ENCODE measurements around the gene AK9.
"Not testable (repeated sequence)": the region's sequence is repeated elsewhere in the genome, so short reads cannot be mapped to it uniquely, and the experiment has no call there.

The AK9 gene

DNA sequence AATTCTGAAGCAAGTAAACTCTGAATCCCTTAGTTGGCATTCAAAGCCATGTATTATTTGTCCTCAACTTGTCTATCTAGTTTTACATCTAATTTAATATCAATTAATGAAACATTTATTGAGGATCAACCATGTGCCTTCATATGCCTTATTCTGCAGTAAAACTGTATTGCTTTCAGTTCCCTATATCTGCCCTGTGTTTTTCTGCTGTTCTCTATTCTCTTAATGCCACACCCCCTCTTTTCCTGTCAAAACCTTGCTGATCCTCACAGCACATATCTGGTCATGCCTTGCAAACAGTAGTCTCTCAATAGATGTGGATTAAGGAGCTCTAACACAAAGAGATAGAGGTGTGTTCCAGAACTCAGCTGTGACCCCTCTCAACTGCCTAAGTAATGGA, 2.1 kb upstream of the AK9 start:
- H3K36me3 ChIP-seq, result no peaks in the 10 kb centered on the region
- DNase-seq, result no peak
- no peaks in the 10 kb centered on the region for H3K9me3 ChIP-seq
- no peak overlapping the region for H3K4me3 ChIP-seq (ENCODE audit: low read depth, low read length)
- H3K4me1 ChIP-seq, result no peaks in the 10 kb centered on the region
- H3K27me3 ChIP-seq, result no peaks in the 10 kb centered on the region
- TF ChIP-seq, protein P1, sequence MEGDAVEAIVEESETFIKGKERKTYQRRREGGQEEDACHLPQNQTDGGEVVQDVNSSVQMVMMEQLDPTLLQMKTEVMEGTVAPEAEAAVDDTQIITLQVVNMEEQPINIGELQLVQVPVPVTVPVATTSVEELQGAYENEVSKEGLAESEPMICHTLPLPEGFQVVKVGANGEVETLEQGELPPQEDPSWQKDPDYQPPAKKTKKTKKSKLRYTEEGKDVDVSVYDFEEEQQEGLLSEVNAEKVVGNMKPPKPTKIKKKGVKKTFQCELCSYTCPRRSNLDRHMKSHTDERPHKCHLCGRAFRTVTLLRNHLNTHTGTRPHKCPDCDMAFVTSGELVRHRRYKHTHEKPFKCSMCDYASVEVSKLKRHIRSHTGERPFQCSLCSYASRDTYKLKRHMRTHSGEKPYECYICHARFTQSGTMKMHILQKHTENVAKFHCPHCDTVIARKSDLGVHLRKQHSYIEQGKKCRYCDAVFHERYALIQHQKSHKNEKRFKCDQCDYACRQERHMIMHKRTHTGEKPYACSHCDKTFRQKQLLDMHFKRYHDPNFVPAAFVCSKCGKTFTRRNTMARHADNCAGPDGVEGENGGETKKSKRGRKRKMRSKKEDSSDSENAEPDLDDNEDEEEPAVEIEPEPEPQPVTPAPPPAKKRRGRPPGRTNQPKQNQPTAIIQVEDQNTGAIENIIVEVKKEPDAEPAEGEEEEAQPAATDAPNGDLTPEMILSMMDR (IDR thresholded peaks at IDR 0.05; ENCODE audit: low read depth, low read length), result no peak

DNA sequence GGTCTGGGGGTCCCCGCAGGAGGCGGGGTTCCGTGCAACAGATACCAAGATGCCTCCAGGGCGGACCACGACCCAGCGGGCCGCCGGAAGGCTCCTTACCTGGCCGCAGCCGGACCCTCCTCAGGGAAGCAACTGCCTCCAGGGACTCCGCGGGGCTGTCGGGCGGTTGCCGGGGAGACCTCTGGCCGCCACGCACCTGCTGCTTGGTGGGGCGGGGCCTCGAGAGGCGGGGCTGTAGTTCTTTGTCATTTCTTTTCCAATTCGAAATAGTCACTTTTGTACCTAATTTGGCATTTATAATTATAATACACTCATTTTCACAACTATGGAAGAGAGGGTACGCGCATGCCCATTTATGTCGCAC, 647 bp downstream of the AK9 start:
- H3K36me3 ChIP-seq, result no peaks in the 10 kb centered on the region
- H3K27me3 ChIP-seq, result no peaks in the 10 kb centered on the region
- H3K4me3 ChIP-seq (ENCODE audit: low read depth, low read length), result peak overlapping the region; percentile 99
- peak; percentile 69 for DNase-seq
- no peaks in the 10 kb centered on the region for H3K4me1 ChIP-seq
- no peaks in the 10 kb centered on the region for H3K9me3 ChIP-seq
- TF ChIP-seq, protein P1 (IDR thresholded peaks at IDR 0.05; ENCODE audit: low read depth, low read length), result no peak

DNA sequence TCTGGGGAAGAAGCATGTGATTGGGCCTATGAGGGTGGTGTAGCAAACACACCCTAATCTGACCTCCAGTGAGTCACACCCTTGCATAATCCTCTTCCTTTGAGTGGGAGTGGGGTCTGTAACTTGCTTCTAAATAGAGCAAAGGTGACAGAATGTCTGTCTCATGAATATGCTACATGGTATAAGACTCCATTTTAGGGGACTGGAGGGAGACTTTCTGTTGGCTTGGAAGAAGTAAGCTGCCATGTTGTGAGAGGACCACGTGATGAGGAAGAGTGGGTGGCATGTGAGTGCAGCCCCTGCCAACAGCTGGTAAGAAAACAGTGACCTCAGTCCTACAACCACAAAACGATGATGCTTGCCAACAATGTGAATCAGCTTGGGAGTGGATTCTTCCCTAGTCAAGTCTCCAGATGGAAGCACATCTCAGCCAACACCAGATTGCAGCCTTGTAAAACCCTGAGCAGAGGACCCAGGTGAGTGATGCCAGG, 3.7 kb downstream of the AK9 start:
- DNase-seq, result no peak
- Histone ChIP-seq H3K27me3 (no peaks in the 10 kb centered on the region), H3K4me1 (no peaks in the 10 kb centered on the region), H3K36me3 (no peaks in the 10 kb centered on the region), H3K9me3 (no peaks in the 10 kb centered on the region), H3K4me3 (ENCODE audit: low read depth, low read length) (no peak overlapping the region)
- TF ChIP-seq, protein P1 (IDR thresholded peaks at IDR 0.05; ENCODE audit: low read depth, low read length), result no peak

DNA sequence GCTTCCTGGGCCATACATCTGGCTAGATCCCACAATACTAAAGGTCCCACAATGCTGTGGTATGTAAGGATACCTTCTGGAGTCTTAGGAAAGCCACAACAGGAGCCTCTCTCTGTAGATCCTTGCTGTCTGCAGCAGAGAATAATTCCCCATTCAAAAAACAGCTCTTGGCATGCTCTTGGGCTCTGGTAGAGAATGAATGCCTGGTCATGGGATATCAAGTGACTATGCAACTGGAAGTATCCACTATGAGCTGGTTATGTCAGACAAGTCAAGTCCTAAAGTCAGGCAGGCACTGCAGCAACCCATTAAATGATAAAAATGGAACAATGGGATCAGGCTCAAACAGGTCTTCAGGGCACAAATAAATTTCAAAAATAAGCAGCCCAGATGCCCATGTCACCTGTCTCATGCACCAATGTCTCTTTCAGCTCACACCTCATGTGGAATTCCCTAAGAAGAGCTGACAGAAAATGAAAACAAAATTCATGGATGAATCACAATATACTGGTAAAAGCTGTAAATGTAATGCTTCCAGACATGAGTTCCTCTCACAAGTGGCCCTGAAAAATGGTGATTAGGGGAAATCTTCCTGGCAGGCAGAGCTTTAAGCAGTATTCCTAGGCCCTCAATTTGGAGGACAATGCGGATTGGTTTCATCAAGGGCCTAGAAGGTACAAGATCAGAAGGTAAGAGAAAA, 4.3 kb downstream of the AK9 start:
- Histone ChIP-seq H3K27me3 (no peaks in the 10 kb centered on the region; the same call in 1 of the 2 replicates), H3K4me3 (ENCODE audit: low read depth, low read length) (no peak overlapping the region), H3K36me3 (no peaks in the 10 kb centered on the region), H3K4me1 (no peaks in the 10 kb centered on the region), H3K9me3 (no peaks in the 10 kb centered on the region)
- no peak for DNase-seq
- TF ChIP-seq, protein P1 (IDR thresholded peaks at IDR 0.05; ENCODE audit: low read depth, low read length), result no peak

DNA sequence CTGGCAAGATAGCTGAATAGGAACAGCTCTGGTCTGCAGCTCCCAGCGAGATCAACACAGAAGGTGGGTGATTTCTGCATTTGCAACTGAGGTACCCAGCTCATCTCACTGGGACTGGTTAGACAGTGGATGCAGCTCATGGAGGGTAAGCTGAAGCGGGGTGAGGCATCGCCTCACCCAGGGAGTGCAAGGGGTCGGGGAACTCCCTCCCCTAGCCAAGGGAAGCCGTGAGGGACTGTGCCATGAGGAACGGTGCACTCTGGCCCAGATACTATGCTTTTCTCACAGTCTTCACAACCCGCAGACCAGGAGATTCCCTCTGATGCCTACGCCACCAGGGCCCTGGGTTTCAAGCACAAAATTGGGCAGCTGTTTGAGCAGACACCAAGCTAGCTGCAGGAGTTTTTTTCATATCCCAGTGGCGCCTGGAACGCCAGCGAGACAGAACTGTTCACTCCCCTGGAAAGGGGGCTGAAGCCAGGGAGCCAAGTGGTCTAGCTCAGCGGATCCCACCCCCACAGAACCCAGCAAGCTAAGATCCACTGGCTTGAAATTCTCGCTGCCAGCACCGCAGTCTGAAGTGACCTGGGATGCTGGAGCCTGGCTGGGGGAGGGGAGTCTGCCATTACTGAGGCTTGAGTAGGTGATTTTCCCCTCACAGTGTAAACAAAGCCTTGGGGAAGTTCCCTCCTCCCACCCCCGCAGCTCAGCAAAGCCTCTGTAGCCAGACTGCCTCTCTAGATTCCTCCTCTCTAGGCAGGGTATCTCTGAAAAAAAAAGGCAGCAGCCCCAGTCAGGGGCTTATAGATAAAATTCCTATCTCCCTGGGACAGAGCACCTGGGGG, 12.1 kb downstream of the AK9 start:
- not testable (repeated sequence) for DNase-seq; H3K36me3 ChIP-seq; H3K4me1 ChIP-seq; H3K27me3 ChIP-seq; H3K9me3 ChIP-seq; H3K4me3 ChIP-seq (ENCODE audit: low read depth, low read length)

DNA sequence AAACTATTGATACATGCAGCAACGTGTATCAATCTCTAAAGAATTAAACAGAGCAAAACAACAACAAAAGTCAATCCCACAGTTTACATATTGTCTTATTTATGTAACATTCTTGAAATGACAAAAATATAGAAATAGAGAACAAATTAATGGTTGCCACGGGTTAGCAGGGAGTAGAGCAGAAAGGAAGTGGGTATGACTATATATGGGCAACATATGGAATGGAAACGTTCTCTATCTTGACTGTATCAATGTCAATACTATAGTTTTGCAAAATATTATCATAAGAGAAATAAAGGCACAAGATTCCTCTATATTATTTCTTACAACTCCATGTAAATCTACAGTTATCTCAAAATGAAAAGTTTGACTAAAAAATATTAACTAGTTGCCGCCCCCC, 12.8 kb downstream of the AK9 start:
- H3K36me3 ChIP-seq, result no peaks in the 10 kb centered on the region
- no peak for DNase-seq
- no peak overlapping the region for H3K4me3 ChIP-seq (ENCODE audit: low read depth, low read length)
- no peaks in the 10 kb centered on the region; the same call in 1 of the 2 replicates for H3K27me3 ChIP-seq
- no peaks in the 10 kb centered on the region for H3K9me3 ChIP-seq
- no peaks in the 10 kb centered on the region for H3K4me1 ChIP-seq
- TF ChIP-seq, protein P1 (IDR thresholded peaks at IDR 0.05; ENCODE audit: low read depth, low read length), result no peak
